HG03442 (cell line): ENCODE measurements around the gene TMCC3.
"Not testable (repeated sequence)": the region's sequence is repeated elsewhere in the genome, so short reads cannot be mapped to it uniquely, and the experiment has no call there.

ENCODE experiments used
- ATAC-seq: cut with Tn5 transposase; IDR thresholded peaks from one replicate; pipeline ENCODE4 v1.9.1; 2021; ENCODE audit warnings: mild to moderate bottlenecking, moderate library complexity; ENCODE audit not compliant: unreplicated experiment

The TMCC3 gene

GRCh38 chr12:94650143-94651056, at the start of gene TMCC3:
Gene TMCC3 (minus strand): TSS chr12:94650557. CDS start chr12:94650430, 127 bp downstream.
- peak; percentile 68 for ATAC-seq

GRCh38 chr12:94699801-94700200, 49.4 kb upstream of the TMCC3 start:
- ATAC-seq = no peak

DNA sequence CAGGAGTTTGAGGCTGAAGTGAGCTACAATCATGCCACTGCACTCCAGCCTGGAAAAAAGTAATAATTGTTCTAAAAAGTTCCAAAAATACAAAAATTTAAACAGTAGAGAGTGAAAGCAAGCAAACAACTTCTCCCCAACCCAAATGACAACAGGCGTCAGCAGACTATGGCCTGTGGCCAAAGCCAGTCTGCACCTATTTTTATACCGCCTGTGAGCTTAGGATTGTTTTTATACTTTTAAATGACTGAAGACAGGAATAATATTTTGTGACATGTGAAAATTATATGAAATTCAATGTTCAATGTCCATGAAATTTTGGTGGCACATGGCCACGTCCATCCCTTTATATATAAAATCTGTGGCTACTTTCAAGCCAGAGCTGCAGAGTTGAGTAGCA, 48.2 kb upstream of the TMCC3 start:
- no peak for ATAC-seq

DNA sequence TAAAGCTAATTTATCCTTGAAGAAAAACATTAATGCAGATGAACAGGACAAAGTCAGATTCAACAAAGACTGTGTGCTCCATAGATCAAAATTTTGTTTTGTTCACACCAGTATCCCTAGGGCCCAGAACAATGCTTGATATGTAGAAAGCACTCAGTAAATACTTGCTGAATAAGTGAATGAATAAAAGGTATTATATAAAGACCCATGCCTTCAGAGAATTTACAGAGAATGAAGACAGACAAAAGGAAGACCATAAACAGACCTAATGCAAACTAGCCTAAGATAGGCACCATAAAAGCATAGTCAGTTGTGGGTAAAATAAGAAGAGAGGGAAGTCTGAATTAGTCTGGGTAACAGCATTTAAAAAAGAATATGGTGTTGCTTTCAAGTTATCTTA, 47.3 kb upstream of the TMCC3 start:
- ATAC-seq = no peak

GRCh38 chr12:94694732-94695131, 44.4 kb upstream of the TMCC3 start:
- no peak for ATAC-seq

DNA sequence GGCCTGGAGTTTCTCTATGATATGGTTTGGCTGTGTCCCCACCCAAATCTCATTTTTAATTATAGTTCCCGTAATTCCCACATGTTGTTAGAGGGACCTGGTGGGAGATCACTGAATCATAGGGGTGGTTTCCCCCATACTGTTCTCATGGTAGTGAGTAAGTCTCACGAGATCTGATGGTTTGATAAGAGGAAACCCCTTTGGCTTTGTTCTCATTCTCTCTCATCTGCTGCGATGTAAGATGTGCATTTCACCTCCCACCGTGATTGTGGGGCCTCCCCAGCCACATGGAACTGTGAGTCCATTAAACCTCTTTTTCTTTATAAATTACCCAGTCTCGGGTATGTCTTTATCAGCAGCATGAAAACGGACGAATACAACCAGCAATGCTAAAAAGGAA, 42.5 kb upstream of the TMCC3 start:
- not testable (repeated sequence) for ATAC-seq

- ATAC-seq = no peak
Observed at GRCh38 chr12:94690198-94690771, 39.9 kb upstream of the TMCC3 start.

GRCh38 chr12:94689646-94690036, 39.3 kb upstream of the TMCC3 start:
- ATAC-seq = no peak

- peak; percentile 62 for ATAC-seq
Observed at GRCh38 chr12:94689002-94689645, 38.8 kb upstream of the TMCC3 start.

GRCh38 chr12:94687891-94688290, 37.5 kb upstream of the TMCC3 start:
- no peak for ATAC-seq

GRCh38 chr12:94686834-94687628, 36.7 kb upstream of the TMCC3 start:
- no peak for ATAC-seq

DNA sequence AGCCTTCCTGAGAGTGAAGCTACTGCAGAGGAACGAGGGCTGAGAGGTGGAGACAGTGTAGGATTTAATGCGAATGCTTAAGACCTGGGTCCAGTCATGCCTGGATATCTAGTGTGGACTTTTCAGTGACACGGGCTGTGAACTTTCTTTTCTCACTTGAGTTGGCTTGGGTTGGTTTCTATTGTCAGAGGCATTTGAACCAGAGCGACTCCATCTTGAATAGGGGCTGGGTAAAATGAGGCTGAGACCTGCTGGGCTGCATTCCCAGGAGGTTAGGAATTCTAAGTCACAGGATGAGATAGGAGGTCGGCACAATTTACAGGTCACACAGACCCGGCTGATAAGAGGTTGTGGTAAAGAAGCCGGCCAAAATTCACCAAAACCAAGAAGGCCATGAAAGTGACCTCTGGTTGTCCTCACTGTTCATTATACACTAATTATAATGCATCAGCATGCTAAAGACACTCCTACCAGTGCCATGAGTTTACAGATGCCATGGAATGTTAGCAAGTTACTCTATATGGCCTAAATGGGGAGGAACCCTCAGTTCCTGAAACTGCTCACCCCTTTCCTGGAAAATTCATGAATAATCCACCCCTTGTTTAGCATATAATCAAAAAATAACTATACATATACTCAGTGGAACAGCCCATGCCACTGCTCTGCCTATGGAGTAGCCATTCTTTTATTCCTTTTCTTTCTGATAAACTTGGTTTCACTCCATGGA, 34.2 kb upstream of the TMCC3 start:
- no peak for ATAC-seq

DNA sequence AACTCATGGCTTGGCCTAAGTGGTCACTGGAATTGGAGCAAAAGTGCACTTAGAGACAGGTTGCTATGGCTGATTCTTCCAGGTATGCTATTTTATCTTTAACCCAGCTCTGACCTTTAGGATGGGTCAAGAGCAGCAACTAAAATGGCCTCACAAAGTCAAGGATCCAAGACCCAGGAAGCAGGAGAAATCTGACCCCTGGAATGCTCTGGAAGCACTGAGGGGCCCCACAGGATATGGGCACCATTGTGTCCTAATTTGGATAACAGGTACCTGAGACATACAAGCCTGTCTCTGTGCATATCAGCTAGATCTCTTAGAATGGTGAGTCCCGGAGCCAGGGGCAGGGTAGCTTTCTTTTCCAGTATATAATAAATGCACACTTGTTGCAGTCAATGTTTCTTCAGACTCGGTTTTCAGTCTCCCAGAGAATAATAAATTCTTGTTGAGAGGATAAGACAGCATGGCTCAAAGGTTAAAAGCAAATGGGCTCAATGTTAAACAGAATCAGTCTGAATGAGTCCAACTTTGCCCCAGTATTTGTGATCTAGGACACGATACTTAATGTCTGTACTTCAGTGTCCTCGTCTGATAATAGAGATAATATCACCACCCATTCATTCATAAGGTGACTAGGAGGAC, 29.3 kb upstream of the TMCC3 start:
- no peak for ATAC-seq

GRCh38 chr12:94678849-94679248, 28.5 kb upstream of the TMCC3 start:
- ATAC-seq = no peak

GRCh38 chr12:94678379-94678778, 28.0 kb upstream of the TMCC3 start:
- no peak for ATAC-seq

DNA sequence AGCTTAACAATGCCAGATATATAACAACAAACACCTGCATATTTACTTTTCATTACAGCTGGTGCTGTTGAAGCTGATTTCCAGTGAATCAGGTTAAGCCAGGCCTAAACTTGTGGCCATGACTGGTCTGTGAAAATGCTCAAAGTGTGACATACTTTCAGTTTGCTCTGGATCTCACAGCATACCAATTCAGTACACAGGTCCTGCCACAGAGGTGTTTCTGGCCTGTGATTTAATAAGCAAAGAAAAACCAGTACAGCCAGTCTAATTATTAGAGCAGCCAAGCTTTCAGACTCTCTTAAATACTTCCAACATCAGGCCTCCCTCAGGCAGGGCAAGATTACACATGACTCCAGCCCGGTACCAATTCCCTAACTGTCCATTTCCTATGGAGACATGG, 27.4 kb upstream of the TMCC3 start:
- ATAC-seq = no peak

DNA sequence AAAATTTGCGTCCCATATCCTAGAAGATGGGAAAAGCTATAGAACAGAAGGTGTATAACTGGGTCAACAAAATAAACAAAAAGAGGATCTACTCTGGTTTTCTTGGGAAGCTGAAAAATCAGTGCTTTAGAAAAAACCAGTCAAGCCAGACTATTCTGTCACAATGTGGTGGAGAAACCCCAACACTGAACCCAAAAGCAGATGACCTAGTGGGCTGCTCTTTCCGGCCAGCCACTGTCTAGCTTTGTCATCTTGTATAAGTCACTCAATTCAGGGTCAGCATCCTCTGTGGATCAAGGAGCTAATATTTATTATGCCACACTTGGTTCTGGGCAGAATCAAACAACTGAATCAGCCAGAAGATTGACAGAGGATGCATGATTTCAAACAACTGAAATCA, 26.6 kb upstream of the TMCC3 start:
- no peak for ATAC-seq

- ATAC-seq = peak; percentile 79
Observed at GRCh38 chr12:94676031-94676641, 25.8 kb upstream of the TMCC3 start.

DNA sequence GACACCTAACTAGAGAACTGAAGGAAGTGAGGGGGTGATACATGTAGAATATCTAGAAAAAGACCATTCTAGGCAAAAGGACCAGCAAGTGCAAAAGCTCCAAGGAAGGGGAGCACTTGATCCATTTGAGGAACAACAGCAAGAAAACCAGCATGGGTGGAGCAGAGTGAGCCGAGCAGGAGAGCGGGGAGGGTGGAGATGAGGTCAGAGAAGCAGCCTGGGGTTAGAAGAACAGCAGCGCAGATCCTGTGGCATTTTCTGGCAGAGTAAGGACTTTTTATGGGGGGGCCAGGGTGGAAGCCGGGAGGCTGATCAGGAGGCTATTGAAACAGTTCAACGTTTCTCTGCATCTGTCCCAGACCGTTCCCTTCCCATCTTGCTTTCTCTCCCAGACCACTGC, 24.5 kb upstream of the TMCC3 start:
- no peak for ATAC-seq

DNA sequence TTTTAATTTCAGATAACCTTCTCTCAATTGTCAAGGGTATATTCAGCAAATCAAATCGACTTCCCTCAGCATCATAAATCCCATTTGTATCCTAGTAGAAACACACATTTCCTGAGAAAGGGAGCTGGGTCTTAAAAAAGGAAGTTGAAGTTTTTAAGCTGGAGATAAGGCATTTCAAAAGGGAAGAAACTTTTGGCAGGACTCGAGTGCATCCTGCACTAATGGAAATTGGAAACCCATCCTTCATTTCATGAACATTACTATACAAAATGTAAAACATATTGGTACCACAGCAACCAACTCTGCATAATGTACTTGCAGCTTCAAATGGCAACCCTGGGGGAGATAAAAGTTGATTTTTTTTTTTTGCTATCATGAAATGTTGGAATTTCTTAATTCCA, 23.7 kb upstream of the TMCC3 start:
- ATAC-seq = no peak
